Measurements from ENCODE around the gene ADD1.

Gene ADD1

GRCh38 chr4:2905544-2905943, 61.9 kb downstream of the ADD1 start:
- H3K4me3 ChIP-seq (ENCODE audit: low read length): no peak overlapping the region
- DNase-seq (ENCODE audit: low read depth): no peak
- TF ChIP-seq CTCF (IDR thresholded peaks at IDR 0.05; ENCODE audit: insufficient read depth, low read depth, low read length, missing control alignments): no peak

GRCh38 chr4:2906218-2906617, 62.6 kb downstream of the ADD1 start:
- DNase-seq (ENCODE audit: low read depth): no peak
- no peak for TF ChIP-seq CTCF (IDR thresholded peaks at IDR 0.05; ENCODE audit: insufficient read depth, low read depth, low read length, missing control alignments)
- no peak overlapping the region for H3K4me3 ChIP-seq (ENCODE audit: low read length)

- no peak for DNase-seq (ENCODE audit: low read depth)
- H3K4me3 ChIP-seq (ENCODE audit: low read length): no peak overlapping the region
- TF ChIP-seq CTCF (IDR thresholded peaks at IDR 0.05; ENCODE audit: insufficient read depth, low read depth, low read length, missing control alignments): no peak
Measured at GRCh38 chr4:2907226-2907625, 63.6 kb downstream of the ADD1 start.

- peak; percentile 37 for DNase-seq (ENCODE audit: low read depth)
- no peak overlapping the region for H3K4me3 ChIP-seq (ENCODE audit: low read length)
- no peak for TF ChIP-seq CTCF (IDR thresholded peaks at IDR 0.05; ENCODE audit: insufficient read depth, low read depth, low read length, missing control alignments)
Measured at GRCh38 chr4:2907706-2908293, 64.2 kb downstream of the ADD1 start.

- no peak for DNase-seq (ENCODE audit: low read depth)
Measured at GRCh38 chr4:2908686-2909085, 65.0 kb downstream of the ADD1 start.

GRCh38 chr4:2909583-2909982, 65.9 kb downstream of the ADD1 start:
- no peak overlapping the region for H3K4me3 ChIP-seq (ENCODE audit: low read length)
- no peak for DNase-seq (ENCODE audit: low read depth)
- TF ChIP-seq CTCF (IDR thresholded peaks at IDR 0.05; ENCODE audit: insufficient read depth, low read depth, low read length, missing control alignments): no peak

More at GRCh38 chr4:2908686-2909085, 65.0 kb downstream of the ADD1 start:
- H3K4me3 ChIP-seq (ENCODE audit: low read length): no peak overlapping the region
- TF ChIP-seq CTCF (IDR thresholded peaks at IDR 0.05; ENCODE audit: insufficient read depth, low read depth, low read length, missing control alignments): no peak

- no peak overlapping the region for H3K4me3 ChIP-seq (ENCODE audit: low read length)
- TF ChIP-seq CTCF (IDR thresholded peaks at IDR 0.05; ENCODE audit: insufficient read depth, low read depth, low read length, missing control alignments): peak; percentile 12
- DNase-seq (ENCODE audit: low read depth): no peak
Measured at GRCh38 chr4:2910409-2910808, 66.8 kb downstream of the ADD1 start.
